ENCODE results near the gene SUCO. TPM values are rescaled to one million over a fixed set of nuclear protein-coding genes. Genes with fewer than 3 reads are reported as not detected.

Gene SUCO
- total RNA-seq, 1 experiment from 2014 or later, result 22.6 TPM

DNA sequence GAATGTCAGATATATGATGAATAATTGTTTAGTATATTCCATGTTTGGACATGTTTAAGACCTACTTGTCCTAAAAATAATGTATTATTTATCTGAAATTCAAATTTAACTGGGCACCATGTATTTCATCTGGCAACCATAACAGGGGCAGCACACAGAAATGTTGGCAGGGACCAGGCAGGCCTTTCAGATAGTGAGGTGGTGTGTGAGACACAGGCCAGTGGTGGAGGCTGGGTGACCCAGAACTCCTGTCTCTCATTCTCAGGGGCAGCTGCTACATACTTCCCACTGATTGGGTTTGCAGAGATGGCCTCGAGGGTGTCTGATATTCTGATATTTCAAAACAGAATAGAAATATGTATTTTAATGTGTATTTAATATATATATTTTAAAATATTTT, 124.6 kb downstream of the SUCO start (continued):
- TF ChIP-seq, protein P1, sequence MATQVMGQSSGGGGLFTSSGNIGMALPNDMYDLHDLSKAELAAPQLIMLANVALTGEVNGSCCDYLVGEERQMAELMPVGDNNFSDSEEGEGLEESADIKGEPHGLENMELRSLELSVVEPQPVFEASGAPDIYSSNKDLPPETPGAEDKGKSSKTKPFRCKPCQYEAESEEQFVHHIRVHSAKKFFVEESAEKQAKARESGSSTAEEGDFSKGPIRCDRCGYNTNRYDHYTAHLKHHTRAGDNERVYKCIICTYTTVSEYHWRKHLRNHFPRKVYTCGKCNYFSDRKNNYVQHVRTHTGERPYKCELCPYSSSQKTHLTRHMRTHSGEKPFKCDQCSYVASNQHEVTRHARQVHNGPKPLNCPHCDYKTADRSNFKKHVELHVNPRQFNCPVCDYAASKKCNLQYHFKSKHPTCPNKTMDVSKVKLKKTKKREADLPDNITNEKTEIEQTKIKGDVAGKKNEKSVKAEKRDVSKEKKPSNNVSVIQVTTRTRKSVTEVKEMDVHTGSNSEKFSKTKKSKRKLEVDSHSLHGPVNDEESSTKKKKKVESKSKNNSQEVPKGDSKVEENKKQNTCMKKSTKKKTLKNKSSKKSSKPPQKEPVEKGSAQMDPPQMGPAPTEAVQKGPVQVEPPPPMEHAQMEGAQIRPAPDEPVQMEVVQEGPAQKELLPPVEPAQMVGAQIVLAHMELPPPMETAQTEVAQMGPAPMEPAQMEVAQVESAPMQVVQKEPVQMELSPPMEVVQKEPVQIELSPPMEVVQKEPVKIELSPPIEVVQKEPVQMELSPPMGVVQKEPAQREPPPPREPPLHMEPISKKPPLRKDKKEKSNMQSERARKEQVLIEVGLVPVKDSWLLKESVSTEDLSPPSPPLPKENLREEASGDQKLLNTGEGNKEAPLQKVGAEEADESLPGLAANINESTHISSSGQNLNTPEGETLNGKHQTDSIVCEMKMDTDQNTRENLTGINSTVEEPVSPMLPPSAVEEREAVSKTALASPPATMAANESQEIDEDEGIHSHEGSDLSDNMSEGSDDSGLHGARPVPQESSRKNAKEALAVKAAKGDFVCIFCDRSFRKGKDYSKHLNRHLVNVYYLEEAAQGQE (IDR thresholded peaks at IDR 0.05; ENCODE audit: low read depth), result no peak
- no peak for TF ChIP-seq EZH2 (IDR thresholded peaks at IDR 0.05)
- no peak for TF ChIP-seq SP1 (IDR thresholded peaks at IDR 0.05; ENCODE audit: low read depth)

DNA sequence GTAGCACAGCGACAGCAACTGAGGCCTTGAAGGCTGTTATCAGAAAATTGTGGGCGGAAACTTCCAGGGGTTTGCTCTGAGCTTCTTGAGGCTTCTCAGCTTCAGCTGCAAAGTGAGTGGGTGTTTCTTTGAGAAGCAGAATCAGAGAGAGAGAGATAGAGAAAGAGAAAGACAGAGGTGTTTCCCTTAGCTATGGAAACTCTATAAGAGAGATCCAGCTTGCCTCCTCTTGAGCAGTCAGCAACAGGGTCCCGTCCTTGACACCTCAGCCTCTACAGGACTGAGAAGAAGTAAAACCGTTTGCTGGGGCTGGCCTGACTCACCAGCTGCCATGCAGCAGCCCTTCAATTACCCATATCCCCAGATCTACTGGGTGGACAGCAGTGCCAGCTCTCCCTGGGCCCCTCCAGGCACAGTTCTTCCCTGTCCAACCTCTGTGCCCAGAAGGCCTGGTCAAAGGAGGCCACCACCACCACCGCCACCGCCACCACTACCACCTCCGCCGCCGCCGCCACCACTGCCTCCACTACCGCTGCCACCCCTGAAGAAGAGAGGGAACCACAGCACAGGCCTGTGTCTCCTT, 126.0 kb downstream of the SUCO start, which contains the start of gene FASLG:
TSS of gene FASLG (plus strand) at position 233 of the 583 bp plus-strand sequence. CDS start at position 332, 99 bp downstream.
- ChIA-PET POLR2A (interaction anchor here (0.6 kb wide), 1 partner anchor 274 kb away, joined by 3 read pairs; no protein-coding TSS in a partner anchor), RAD21 (ENCODE audit: low non-redundant PET in 1 of 2, low total read pairs in 2 of 2, uncharacterized antibody in 2 of 2, unreplicated experiment in 2 of 2) (no interaction called here)
- H3K4me2 ChIP-seq (ENCODE audit: low read length), result no peak within 1 kb of the TSS
- no peak for TF ChIP-seq YY1 (IDR thresholded peaks at IDR 0.05; ENCODE audit: extremely low read depth, insufficient replicate concordance, low read depth, low read length)
- TF ChIP-seq SRF (IDR thresholded peaks at IDR 0.05; ENCODE audit: low read depth), result no peak
- no peak for TF ChIP-seq EZH2 (IDR thresholded peaks at IDR 0.05)
- TF ChIP-seq ZNF274 (IDR thresholded peaks at IDR 0.05; ENCODE audit: low read depth, low read length), result no peak
- TF ChIP-seq, protein P1 (IDR thresholded peaks at IDR 0.05; ENCODE audit: low read depth), result no peak
- no peak for TF ChIP-seq CEBPB (IDR thresholded peaks at IDR 0.05; ENCODE audit: low read depth)
- TF ChIP-seq ELF1 (IDR thresholded peaks at IDR 0.05; ENCODE audit: borderline replicate concordance, low read depth), result no peak
- TF ChIP-seq EZH2phosphoT487 (IDR thresholded peaks at IDR 0.05; ENCODE audit: borderline replicate concordance), result no peak
- TF ChIP-seq EGR1 (IDR thresholded peaks at IDR 0.05; ENCODE audit: low read depth), result no peak
- no peak for TF ChIP-seq FOSL1 (IDR thresholded peaks at IDR 0.05; ENCODE audit: low read depth)
- TF ChIP-seq CBX3 (IDR thresholded peaks at IDR 0.05; ENCODE audit: low read depth), result no peak
- TF ChIP-seq, protein P2, sequence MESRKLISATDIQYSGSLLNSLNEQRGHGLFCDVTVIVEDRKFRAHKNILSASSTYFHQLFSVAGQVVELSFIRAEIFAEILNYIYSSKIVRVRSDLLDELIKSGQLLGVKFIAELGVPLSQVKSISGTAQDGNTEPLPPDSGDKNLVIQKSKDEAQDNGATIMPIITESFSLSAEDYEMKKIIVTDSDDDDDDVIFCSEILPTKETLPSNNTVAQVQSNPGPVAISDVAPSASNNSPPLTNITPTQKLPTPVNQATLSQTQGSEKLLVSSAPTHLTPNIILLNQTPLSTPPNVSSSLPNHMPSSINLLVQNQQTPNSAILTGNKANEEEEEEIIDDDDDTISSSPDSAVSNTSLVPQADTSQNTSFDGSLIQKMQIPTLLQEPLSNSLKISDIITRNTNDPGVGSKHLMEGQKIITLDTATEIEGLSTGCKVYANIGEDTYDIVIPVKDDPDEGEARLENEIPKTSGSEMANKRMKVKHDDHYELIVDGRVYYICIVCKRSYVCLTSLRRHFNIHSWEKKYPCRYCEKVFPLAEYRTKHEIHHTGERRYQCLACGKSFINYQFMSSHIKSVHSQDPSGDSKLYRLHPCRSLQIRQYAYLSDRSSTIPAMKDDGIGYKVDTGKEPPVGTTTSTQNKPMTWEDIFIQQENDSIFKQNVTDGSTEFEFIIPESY (IDR thresholded peaks at IDR 0.05; ENCODE audit: extremely low read depth, insufficient replicate concordance, low read length), result no peak
- TF ChIP-seq SP1 (IDR thresholded peaks at IDR 0.05; ENCODE audit: low read depth), result no peak
- no peak for TF ChIP-seq SIN3A (IDR thresholded peaks at IDR 0.05; ENCODE audit: low read depth)
- TF ChIP-seq, protein P3, sequence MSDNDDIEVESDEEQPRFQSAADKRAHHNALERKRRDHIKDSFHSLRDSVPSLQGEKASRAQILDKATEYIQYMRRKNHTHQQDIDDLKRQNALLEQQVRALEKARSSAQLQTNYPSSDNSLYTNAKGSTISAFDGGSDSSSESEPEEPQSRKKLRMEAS (IDR thresholded peaks at IDR 0.05), result no peak
- no peak for TF ChIP-seq POLR2AphosphoS5 (IDR thresholded peaks at IDR 0.05; ENCODE audit: low read depth, low read length)

More for the DNA sequence above, 126.0 kb downstream of the SUCO start, which contains the start of gene FASLG:
- intact Hi-C loops (cut with micrococcal nuclease), result no loop called here
- no peak within 1 kb of the TSS for H3K27ac ChIP-seq (ENCODE audit: low read depth, low read length)
- H3K36me3 ChIP-seq (ENCODE audit: control insufficient read depth in 1 of 2, insufficient read depth in 2 of 2, low read length in 2 of 2), result no peaks in the 10 kb centered on the region
- H3K27me3 ChIP-seq (ENCODE audit: insufficient read depth, low read length), result no peaks in the 10 kb centered on the region
- no peaks in the 10 kb centered on the region for H3K79me2 ChIP-seq (ENCODE audit: insufficient read depth, low read length)
- ATAC-seq (no peak), DNase-seq (ENCODE audit: low read depth, low spot score) (no peak)
- no peaks in the 10 kb centered on the region for H4K20me1 ChIP-seq (ENCODE audit: insufficient read depth)
- H3K9me3 ChIP-seq (ENCODE audit: control insufficient read depth in 1 of 2, insufficient read depth in 1 of 2, low read depth in 1 of 2, low read length in 2 of 2), result no peaks in the 10 kb centered on the region
- CTCF ChIA-PET, result no interaction called here
- no TSS peak for BruUV-seq (replicated peaks)
- H3K4me3 ChIP-seq (replicated peaks in 1 of 2; ENCODE audit: low read depth in 1 of 2, low read length in 2 of 2), result no peak within 1 kb of the TSS
- H3K9me2 ChIP-seq (ENCODE audit: insufficient read depth), result no peaks in the 10 kb centered on the region
- H3K9ac ChIP-seq (ENCODE audit: low read length), result no peak within 1 kb of the TSS
- no peak within 1 kb of the TSS for H2AFZ ChIP-seq (ENCODE audit: low read depth, low read length, poor library complexity, severe bottlenecking)
- H3K4me1 ChIP-seq (ENCODE audit: control insufficient read depth in 1 of 2, insufficient read depth in 2 of 2, low read length in 2 of 2), result peaks cover 0 to 15% of the 10 kb centered on the region in 2 experiments; a peak in 2 of 4 replicates

Data from HCT116 (cell line).